Neural cell (in vitro differentiated cells): ENCODE data around the gene CPXM2. TPM values are rescaled to one million over a fixed set of nuclear protein-coding genes. Genes with fewer than 3 reads are reported as not detected.

Experiments used
- H2AFZ ChIP-seq: fragments of 200-600, 300-800 bp; sonication (generic), shearing (Covaris generic); 2 replicates; pipeline ENCODE4 v1.6.0; 2014; ENCODE audit warnings: low read depth, mild to moderate bottlenecking, antibody characterized with exemption, low read length, moderate library complexity
- H3F3A ChIP-seq: fragments of 200-600 bp; shearing (Covaris generic); 2 replicates; pipeline ENCODE4 v1.6.1; 2016; ENCODE audit warnings: mild to moderate bottlenecking, moderate library complexity, mixed read lengths, antibody characterized with exemption, low read length; ENCODE audit not compliant: insufficient read depth, poor library complexity, severe bottlenecking
- H3K27ac ChIP-seq: fragments of 200-600, 300-800 bp; sonication (generic), shearing (Covaris generic); 2 replicates; pipeline ENCODE4 v1.5.1; 2014; ENCODE audit warnings: mild to moderate bottlenecking, low read length, moderate library complexity
- H3K27me3 ChIP-seq: fragments of 300-800, 200-600 bp; sonication (generic), shearing (Covaris generic); 2 replicates; pipeline ENCODE4 v1.6.0; 2014; ENCODE audit warnings: mild to moderate bottlenecking, low read depth, low read length, moderate library complexity; ENCODE audit not compliant: insufficient read depth
- H3K36me3 ChIP-seq: fragments of 300-800, 200-600 bp; sonication (generic), shearing (Covaris generic); 2 replicates; pipeline ENCODE4 v1.5.1; 2014; ENCODE audit warnings: mild to moderate bottlenecking, antibody characterized with exemption, low read length, moderate library complexity; ENCODE audit not compliant: insufficient read depth
- H3K4me2 ChIP-seq: fragments of 300-800, 200-600 bp; sonication (generic), shearing (Covaris generic); 2 replicates; pipeline ENCODE4 v1.6.0; 2014; ENCODE audit warnings: mild to moderate bottlenecking, low read length
- H3K4me3 ChIP-seq: fragments of 300-800, 200-600 bp; sonication (generic), shearing (Covaris generic); 2 replicates; pipeline ENCODE4 v1.5.1; 2014; ENCODE audit warnings: mild to moderate bottlenecking, low read length, moderate library complexity
- H3K79me2 ChIP-seq: fragments of 200-600 bp; shearing (Covaris generic); replicated peaks from 2 replicates; pipeline ENCODE4 v1.6.0; 2014; ENCODE audit warnings: mild to moderate bottlenecking, low read length, moderate library complexity; ENCODE audit not compliant: insufficient read depth
- H3K9ac ChIP-seq: fragments of 300-800, 200-600 bp; sonication (generic), shearing (Covaris generic); 2 replicates; pipeline ENCODE4 v1.6.1; 2016; ENCODE audit warnings: mild to moderate bottlenecking, low read length, mixed read lengths
- H3K9me2 ChIP-seq: fragments of 200-600 bp; shearing (Covaris generic); 2 replicates; pipeline ENCODE4 v1.6.1; 2016; ENCODE audit warnings: mild to moderate bottlenecking, low read length, mixed read lengths; ENCODE audit not compliant: insufficient read depth
- H3K9me3 ChIP-seq: fragments of 200-600, 300-800 bp; sonication (generic), shearing (Covaris generic); 2 replicates; pipeline ENCODE4 v1.6.1; 2016; ENCODE audit warnings: mild to moderate bottlenecking, mixed run types, low read length, moderate library complexity, mixed read lengths
- H4K20me1 ChIP-seq: fragments of 200-600 bp; shearing (Covaris generic); 2 replicates; pipeline ENCODE4 v1.6.1; 2016; ENCODE audit warnings: mild to moderate bottlenecking, mixed run types; ENCODE audit not compliant: insufficient read depth
- CTCF ChIP-seq: fragments of 450-650 bp; IDR thresholded peaks from 2 replicates; pipeline ENCODE4 v1.5.1; 2014; ENCODE audit warnings: antibody characterized with exemption, mild to moderate bottlenecking, moderate library complexity; ENCODE audit not compliant: poor library complexity, severe bottlenecking
- EP300 ChIP-seq: fragments of 450-650 bp; conservative IDR thresholded peaks from 2 replicates; pipeline ENCODE4 v1.6.1; 2014; ENCODE audit warnings: antibody characterized with exemption, mild to moderate bottlenecking, moderate library complexity; ENCODE audit not compliant: poor library complexity, severe bottlenecking
- EZH2 ChIP-seq: fragments of 200-600, 300-800 bp; shearing (Covaris generic), sonication (generic); IDR thresholded peaks from 2 replicates; pipeline ENCODE4 v1.6.1; 2014; ENCODE audit warnings: antibody characterized with exemption, low read length, borderline replicate concordance, mild to moderate bottlenecking; ENCODE audit not compliant: insufficient read depth, poor library complexity, severe bottlenecking
- MXI1 ChIP-seq: fragments of 450-650 bp; conservative IDR thresholded peaks from 2 replicates; pipeline ENCODE4 v1.6.1; 2014; ENCODE audit warnings: antibody characterized with exemption, mild to moderate bottlenecking; ENCODE audit not compliant: poor library complexity, severe bottlenecking
- POLR2AphosphoS5 ChIP-seq: IDR thresholded peaks from 2 replicates; pipeline ENCODE4 v1.6.1; 2012
- RAD21 ChIP-seq: fragments of 450-650 bp; conservative IDR thresholded peaks from 2 replicates; pipeline ENCODE4 v1.6.1; 2014; ENCODE audit warnings: antibody characterized with exemption, mild to moderate bottlenecking, moderate library complexity
- REST ChIP-seq: IDR thresholded peaks from 2 replicates; pipeline ENCODE4 v1.6.1; 2012; ENCODE audit warnings: borderline replicate concordance
- SMC3 ChIP-seq: fragments of 450-650 bp; conservative IDR thresholded peaks from 2 replicates; pipeline ENCODE4 v1.6.1; 2014; ENCODE audit warnings: antibody characterized with exemption, mild to moderate bottlenecking, moderate library complexity; ENCODE audit not compliant: poor library complexity
- TAF1 ChIP-seq: IDR thresholded peaks from 2 replicates; pipeline ENCODE4 v1.6.1; 2012; ENCODE audit warnings: low read depth
- polyA plus RNA-seq: library from polyadenylated mRNA; depleted of rRNA; stranded (reverse); fragments of >200 nt; gene quantifications from 2 replicates; pipeline ENCODE4 v1.2.3, GENCODE V29; 2014

The CPXM2 gene
- polyA plus RNA-seq, 1 donor from 2014 or later, result not detected

- Histone ChIP-seq H3K4me2 (no peak overlapping the region), H3K79me2 (no peaks in the 10 kb centered on the region), H3K9ac (no peak overlapping the region), H3K4me3 (no peak overlapping the region), H2AFZ (no peak overlapping the region), H3K27me3 (no peaks in the 10 kb centered on the region), H4K20me1 (no peaks in the 10 kb centered on the region), H3K36me3 (no peaks in the 10 kb centered on the region), H3K9me3 (peaks cover 6% of the 10 kb centered on the region), H3K9me2 (no peaks in the 10 kb centered on the region), H3F3A (no peaks in the 10 kb centered on the region), H3K27ac (no peak overlapping the region)
- TF ChIP-seq RAD21 (no peak), EZH2 (no peak), CTCF (no peak), MXI1 (no peak), POLR2AphosphoS5 (no peak), TAF1 (no peak), SMC3 (no peak), EP300 (no peak), REST (no peak)
Measured at GRCh38 chr10:123929791-123930190, 38.2 kb upstream of the CPXM2 start.

- Histone ChIP-seq H3K36me3 (no peaks in the 10 kb centered on the region), H4K20me1 (no peaks in the 10 kb centered on the region), H3K9ac (no peak overlapping the region), H3K4me2 (no peak overlapping the region), H2AFZ (no peak overlapping the region), H3F3A (no peaks in the 10 kb centered on the region), H3K27me3 (no peaks in the 10 kb centered on the region), H3K4me3 (no peak overlapping the region), H3K9me3 (peaks cover 6% of the 10 kb centered on the region), H3K9me2 (no peaks in the 10 kb centered on the region), H3K79me2 (no peaks in the 10 kb centered on the region), H3K27ac (no peak overlapping the region)
- TF ChIP-seq CTCF (no peak), TAF1 (no peak), MXI1 (no peak), SMC3 (no peak), POLR2AphosphoS5 (no peak), REST (no peak), EP300 (no peak), EZH2 (no peak), RAD21 (no peak)
Measured at GRCh38 chr10:123928427-123928826, 36.8 kb upstream of the CPXM2 start.
